Kidney capillary endothelial cell (primary cell): Measurements from ENCODE around the gene ACSL5.

Source experiments
- DNase-seq: peaks from one replicate; pipeline ENCODE4 v3.0.0-alpha.2; 2018; ENCODE audit warnings: low spot score

The ACSL5 gene, protein sequence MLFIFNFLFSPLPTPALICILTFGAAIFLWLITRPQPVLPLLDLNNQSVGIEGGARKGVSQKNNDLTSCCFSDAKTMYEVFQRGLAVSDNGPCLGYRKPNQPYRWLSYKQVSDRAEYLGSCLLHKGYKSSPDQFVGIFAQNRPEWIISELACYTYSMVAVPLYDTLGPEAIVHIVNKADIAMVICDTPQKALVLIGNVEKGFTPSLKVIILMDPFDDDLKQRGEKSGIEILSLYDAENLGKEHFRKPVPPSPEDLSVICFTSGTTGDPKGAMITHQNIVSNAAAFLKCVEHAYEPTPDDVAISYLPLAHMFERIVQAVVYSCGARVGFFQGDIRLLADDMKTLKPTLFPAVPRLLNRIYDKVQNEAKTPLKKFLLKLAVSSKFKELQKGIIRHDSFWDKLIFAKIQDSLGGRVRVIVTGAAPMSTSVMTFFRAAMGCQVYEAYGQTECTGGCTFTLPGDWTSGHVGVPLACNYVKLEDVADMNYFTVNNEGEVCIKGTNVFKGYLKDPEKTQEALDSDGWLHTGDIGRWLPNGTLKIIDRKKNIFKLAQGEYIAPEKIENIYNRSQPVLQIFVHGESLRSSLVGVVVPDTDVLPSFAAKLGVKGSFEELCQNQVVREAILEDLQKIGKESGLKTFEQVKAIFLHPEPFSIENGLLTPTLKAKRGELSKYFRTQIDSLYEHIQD

DNA sequence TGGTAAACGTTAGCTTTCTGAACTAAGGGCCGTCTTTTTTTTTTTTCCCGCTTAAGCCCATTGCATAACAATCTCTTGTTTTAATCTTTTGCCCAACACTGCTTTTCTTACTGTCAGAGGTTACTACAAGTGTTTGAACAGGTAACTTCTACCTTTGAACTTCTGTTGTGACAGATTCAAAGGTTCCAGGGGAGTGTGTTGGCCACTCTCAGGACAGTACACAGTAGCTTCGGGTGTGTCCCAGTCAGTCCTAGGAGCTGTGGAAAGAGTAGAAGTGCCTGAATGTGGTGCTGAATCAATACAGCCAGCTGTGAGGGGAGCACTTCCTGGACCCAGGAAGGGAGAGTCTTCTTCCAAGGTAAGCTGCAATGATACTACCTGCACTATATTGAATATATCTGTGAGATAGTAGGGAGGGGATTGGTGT is at the start of gene ACSL5:
Gene ACSL5 (plus strand): TSS at position 205 of the 427 bp plus-strand sequence. CDS start 20,831 bp downstream, outside the sequence.
- no peak for DNase-seq

DNA sequence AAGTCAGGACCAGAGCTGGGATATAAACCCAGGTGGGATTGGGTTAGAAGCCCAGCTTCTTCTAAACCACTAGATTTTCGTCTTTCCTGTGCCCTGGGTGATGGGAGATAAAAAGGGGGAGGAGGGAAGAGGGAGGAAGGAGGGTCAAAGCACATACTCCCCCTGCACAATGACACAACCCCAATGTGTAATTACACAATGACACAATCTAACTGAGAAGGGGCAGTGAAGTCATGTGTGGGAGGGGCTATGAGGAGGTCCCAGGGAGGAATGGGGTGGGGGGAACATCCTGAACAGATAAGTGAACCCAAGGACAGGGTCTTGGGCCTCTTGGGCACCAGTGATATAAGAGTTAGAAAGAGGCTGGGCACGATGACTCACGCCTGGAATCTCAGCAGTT is 46.2 kb upstream of the ACSL5 start:
- no peak for DNase-seq

DNA sequence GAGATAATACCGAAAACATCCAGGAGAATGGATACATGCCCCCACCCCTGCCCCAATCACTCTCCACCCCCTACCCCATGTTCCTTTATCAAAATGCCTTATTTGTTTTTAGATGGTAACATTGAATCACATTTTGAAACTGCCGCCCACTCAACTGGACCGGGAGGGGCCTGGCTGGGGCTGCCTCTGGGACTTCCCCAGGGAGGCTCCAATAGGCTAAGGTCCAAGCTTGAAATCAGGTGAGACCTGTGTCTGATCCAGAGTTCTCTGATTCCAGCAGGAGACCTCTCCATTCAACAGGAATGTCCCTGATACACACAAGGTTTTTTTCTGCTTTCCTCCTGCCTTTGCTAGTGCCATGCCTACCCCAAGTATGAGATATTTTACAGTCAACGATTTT is 43.8 kb upstream of the ACSL5 start:
- DNase-seq, result no peak

DNA sequence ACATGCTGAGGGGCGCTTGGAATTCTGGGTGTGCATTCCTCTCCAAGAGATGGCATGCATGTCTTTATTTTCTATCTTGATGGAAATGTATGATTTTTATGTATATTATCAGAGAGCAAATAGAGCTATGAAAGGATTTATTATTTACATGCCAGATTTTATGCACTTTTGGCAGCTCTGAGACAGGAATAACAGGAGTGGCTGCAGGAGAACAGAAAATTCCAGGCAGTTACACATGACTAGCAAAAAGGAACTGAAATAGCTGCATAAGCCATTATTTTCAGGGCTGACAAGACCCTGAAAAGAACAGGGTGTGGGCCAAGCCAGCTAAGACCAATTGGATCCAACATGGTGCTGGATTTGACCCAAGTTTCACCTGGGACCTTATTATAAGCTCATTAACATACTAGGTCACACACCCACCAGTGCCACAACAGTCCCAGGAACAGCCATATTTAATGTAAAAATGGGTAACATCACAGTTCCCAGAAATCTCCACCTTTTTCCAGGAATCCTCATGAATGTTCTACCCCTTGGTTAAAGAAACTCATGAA is 43.2 kb upstream of the ACSL5 start:
- DNase-seq, result no peak

DNA sequence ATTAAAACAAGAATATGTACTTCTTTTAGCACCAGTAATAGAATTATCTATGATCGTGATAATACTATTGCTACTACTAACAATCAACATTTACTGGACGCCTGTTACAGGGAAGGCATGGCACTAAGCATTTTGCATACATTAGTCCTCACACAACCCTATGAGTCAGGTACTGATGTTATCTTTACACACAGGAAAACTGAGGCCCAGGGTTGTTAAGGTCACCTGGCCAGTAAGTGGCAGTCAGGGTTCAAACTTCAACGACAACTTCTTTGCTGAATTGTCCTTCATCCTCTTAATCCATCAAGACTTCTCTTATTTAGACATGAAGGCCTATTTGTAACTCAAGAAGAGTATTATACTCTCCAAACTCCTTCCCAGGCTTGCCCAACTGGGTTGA is 41.9 kb upstream of the ACSL5 start:
- DNase-seq, result no peak

DNA sequence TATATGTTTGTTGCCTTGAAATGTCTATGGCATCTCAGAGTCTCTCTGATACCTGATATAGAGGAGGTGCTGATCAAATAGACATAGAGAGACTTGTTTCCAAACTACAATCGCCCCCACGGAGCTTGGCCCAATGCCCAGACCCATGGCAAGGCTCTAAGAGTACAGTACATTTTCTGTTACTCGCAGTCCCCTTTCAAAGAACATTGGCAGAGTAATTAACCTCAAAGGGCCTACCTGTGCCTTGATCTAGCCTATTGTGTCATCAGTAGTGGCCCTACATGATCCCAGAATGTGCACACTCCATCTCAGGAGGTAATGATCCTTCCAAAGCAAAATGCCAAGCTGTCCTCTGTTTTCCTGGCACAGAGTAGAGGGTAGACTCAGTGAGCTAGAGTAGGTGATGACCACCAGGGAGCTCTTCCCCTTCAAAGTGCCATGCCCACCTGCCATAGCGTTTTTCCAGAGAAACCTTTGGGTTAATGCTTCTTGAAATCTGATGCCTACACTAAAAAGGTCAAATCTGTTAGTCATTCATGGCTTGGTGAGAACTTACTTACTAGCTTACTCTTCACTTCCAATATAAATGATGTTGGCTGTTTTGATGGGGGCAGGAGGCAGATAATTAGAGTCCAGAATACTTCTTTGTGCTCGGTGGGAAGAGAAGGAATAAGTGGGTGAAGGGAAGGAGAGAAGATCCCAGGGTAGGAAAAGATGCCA is 41.2 kb upstream of the ACSL5 start:
- no peak for DNase-seq

DNA sequence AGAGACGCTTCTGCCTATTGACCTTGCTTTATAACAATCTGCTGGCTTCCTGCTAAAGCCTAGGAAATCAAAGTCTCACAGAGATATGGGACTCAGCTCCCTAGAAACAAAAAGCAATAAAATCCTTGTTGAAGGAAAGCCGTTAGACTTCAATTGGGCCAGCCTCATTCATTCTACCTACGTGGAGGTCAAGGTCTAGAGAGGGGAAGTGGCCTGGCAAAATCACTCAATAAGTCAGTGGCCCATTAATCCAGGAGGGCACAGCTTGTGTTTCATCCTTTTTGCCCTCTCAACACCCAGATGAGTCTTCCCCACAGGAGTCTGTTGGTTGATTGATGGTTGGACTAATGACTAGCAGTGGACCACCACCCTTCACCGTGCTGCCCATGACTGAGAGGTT is 40.5 kb upstream of the ACSL5 start:
- DNase-seq, result no peak

DNA sequence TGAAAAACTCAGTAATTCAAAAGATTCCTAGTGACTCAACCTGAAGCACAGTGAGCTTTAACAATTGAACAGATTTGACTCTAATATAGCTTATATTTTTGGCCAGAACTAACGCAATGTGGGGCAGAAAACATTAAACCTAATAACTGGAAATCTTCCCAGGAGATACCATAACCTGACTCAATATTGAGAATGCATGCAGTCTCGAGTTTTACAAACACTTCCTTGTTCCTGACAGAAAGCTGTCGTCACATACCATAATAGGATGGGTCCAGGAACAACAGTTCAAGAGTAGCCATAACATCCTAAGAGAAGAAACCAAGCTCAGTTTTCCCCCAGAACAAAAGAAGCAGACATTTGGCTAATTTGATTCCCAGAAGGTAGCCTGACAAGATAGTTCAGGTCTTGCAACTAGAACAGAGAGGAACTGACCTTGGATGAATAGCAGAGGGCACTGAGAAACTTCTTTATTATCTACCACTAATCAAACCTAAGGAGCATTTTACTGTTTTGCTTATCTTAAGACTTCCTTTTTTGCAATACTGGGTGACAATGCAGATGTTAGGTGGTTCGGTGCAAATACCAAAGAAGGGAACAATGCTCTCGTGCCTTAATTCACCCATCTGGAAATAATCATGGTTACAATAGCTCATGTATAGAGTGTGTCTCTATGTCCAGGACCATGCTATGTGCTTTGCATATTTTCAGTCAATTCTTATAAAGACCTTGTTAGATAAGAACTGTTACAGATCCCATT is 38.6 kb upstream of the ACSL5 start:
- DNase-seq, result no peak

DNA sequence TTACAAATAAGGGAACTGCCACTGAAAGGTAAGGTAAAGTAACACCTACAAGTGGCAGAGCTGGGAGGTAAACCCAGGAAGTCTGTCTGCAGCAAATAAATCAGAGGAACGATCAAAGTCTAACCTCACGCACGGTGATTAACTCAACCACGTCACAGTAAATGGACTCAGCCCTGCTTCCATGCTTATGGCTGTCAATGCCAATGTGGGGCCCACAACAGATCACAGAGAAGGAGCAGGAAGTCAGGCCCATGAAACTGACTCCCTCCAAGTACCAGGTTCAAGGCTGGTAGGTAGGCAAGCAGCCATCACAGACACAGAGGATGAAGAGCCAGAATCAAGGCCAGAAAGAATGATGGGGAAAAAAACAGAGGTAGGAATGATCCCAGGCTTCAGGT is 38.0 kb upstream of the ACSL5 start:
- no peak for DNase-seq

DNA sequence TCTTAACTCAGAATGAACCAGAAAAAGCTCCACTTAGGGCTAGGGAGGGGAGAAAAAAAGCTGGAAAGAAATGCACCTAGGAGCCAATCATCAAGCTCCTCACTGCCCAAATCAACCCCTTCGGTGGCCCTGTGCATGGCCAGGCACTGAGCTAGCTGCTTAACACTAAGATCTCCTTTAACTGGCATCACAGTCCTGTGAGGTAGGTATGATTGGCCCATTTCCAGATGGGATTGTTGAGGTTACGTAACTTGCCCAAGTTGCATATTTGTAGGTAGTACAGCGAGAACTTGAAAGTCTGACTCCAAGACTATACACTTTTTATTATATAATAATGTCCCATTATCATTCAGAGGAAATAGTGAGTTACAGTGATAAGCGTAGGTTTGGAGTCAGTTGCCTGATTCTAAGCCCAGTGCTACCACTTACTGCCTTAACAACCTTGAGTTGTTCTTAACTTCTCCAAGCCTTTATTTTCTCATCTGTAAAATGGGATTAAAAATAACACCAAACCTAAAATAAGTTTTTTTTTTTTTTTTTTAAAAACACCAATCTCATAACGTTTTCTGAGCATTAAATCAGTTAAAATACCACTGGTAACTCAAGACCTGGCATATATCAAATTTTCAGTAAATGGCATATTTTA is 37.2 kb upstream of the ACSL5 start:
- no peak for DNase-seq

DNA sequence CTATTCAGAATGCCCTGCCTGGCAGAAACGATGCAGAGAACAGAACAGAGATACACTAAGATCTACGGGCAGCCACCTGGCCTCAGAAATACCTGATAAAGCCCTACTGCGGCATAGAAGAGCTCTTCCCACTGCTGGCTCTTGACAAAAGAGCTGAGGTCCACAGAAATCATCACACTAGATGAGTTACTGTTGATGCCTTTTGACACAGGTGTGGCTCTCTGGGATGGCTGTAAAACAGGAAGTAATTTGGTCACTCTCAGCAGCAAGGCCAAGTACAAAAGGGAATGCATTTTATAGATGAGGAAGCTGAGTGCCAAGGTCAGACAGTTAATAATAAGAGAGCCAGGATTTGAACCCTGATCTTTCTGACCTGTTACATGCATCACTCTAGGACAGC is 35.0 kb upstream of the ACSL5 start:
- DNase-seq, result no peak

DNA sequence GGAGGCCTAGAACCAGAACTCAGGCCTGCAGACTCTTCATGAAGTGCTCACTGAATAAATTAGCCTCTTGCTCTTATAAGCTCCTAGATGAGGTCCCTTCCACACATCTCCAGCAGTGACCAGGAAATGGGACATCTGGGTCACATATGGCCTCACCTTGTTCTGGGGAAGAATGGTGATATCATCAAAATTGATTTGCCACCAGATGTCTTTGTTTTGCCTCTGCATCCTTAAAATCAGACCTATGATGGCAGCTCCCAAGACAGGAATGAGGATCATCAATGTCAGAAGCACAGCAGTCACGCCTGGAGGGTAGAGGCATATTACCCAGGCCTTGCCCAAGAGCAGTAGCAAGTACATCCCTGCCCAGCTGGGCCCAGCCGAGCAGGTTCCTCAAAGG is 33.3 kb upstream of the ACSL5 start:
- DNase-seq, result no peak

DNA sequence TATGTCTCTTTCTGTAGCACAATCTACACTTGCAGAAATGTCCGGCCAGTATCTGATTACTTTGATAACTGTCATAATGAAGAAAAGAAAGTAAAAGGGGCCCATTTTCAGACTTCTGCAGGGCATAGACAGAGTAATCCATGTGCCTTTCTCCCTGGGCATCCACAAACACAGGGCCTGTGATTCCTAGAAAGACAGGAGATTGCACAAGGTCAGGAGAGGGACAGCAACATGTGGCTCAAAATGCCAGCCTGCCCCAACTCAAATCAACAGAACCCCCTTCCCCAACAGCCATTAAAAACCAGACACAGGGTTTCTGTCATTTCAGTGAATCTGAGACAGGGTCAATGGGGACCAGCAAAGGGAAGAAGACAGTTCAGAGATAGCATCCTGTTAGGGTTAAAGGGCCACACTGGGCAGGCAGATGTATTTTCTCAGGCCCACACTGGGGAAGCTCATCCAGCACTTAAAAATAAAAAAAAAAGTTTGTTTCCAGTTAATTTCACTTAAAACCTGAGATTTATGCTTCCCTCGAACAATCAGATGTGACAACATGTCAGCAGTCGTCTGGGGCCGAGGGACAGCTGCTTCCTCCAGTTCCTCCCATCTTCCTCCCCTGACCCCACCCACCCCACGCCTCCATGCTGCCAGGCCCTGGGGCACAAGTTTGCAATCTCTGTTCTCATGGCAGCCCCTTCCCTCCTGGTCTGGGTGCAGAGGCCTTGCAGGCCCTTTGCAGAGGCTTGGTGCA is 30.7 kb upstream of the ACSL5 start:
- DNase-seq, result no peak

DNA sequence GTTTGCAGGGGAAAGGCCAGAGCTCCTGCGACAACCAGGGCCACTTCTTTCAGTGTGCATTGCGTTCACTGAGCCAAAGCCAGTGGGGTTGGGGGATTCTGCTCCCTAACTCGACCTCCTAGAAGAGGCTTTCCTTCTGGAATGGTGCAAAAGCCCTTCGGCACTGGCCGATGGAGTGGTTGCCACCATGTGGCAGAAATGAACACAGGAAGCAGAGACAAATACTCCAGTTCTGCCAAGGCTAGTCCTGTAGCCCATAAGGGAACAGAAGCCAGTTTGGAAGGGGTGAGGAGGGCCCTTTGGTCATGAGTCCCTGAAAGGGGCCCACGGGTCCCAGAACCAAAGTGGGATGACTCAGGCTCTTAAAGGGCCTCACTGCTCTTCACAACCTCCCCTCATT is 29.7 kb upstream of the ACSL5 start:
- no peak for DNase-seq

DNA sequence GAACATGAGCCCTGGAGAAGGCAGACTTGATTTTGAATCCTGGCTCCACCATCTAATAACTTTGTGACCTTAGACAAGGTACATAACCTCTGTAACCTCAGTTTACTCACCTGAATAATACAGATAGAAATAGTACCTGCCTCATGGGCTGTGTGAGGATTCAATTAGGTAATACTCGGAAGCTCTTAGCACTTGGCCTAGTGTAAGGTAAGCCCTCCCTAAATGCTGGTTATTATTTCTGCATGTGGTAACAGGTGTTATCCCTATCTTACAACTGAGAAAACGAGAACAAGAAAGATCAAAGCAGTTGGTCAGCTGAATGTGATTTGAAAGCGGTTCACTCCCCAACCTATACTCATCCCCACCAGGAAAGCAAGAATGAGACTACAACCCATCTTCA is 28.7 kb upstream of the ACSL5 start:
- DNase-seq, result no peak

DNA sequence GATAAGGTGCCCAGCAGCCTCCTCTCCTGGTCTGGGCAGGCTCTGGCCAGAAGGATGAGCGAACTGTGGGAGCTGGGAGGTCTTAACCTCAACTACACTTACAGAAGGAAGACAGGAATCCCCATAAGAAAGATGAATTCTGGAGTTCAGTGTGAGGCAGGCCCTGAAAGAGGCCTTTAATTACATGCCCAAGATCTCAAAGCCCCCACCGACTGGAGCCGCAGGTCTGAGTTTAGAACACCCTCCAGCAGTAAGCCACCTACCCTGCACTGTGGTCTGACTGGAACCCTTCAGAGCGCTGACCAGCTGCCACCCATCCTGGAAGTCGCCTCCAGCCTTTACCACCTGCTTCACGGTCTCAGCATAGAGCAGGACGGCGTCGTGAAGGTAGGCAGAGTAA is 28.2 kb upstream of the ACSL5 start:
- DNase-seq, result no peak

DNA sequence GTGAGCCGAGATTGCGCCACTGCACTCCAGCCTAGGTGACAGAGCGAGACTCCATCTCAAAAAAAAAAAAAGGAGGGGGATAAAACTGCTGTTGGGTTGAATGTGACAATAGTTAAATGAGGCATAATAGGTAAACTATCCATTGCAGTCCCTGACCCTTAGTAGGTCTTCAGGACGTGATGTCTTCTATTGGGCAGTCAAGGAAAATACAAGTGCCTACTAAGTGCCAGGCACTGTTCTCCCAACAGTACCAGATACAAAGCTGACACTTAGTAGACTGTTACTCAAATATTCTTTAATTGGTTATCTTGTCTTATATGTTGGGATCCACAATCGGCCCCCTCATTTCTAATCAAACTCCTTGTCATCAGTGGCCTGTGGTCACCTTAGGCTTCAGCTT is 27.1 kb upstream of the ACSL5 start:
- no peak for DNase-seq

DNA sequence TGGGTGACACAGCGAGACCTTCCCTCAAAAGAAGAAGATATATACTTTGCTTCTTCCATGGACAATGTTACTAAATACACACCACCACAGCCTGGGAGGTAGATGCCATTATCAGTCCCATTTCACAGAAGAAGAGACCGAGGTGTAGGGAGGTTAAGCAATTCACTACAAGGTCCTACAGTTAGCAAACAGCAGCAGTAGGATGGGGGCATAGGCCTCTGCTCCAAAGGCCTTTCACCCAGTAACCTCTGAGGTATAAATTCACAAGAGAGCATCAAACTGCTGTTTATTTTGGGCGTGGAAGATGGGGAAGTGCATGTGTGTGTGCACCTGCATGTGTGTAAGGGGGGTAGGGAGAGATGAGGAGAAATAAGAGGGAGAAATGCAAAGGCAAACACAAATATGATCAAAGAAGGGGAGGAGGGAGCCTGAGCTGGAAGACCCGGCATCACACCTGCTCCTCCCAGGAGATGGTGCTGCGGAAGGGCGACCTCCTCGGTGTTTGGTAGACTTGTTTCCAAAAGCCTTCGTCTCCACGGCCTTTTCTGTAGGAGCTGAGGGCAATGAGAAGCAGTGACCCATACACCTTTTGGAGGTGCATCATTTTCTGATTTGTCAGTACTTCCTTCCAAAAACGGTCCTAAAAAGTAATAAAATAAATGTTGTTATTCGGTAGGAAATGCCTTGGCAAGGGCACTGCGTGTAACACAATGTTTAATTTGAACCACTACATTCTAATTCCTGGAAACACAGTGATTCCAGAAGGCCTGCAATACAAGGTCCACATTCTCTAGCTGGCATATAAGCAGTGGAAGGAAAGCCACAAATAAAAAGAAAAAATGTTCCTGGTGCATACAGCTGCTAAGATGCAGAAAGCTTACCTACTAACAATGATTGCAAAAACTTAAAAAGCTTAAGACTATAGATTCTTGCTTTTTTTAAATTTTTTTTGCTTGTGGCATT is 25.9 kb upstream of the ACSL5 start:
- no peak for DNase-seq

DNA sequence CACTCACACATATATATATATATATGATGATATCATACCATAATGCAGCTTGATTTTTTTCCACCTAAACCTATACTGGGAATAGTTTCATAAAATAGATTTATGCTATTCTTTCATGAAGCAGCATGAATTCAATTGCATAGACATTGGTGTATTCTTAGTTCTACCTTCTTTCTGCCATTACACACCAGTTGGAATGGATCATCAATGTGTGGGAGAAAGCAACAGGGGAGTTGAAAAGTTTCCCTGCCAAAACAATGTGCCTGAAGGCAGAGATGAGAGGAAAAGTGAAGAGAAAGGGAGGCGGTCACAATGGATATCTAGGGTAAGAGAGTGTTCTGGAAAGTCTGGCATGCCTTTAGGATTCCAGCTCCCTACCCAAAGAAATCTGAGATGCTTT is 25.2 kb upstream of the ACSL5 start:
- no peak for DNase-seq
